Neural cell (in vitro differentiated cells): ENCODE results near the gene CLEC12A.

Experiments used
- CTCF ChIP-seq: fragments of 450-650 bp; IDR thresholded peaks from 2 replicates; pipeline ENCODE4 v1.5.1; 2014; ENCODE audit warnings: antibody characterized with exemption, mild to moderate bottlenecking, moderate library complexity; ENCODE audit not compliant: poor library complexity, severe bottlenecking
- EP300 ChIP-seq: fragments of 450-650 bp; conservative IDR thresholded peaks from 2 replicates; pipeline ENCODE4 v1.6.1; 2014; ENCODE audit warnings: antibody characterized with exemption, mild to moderate bottlenecking, moderate library complexity; ENCODE audit not compliant: poor library complexity, severe bottlenecking
- EZH2 ChIP-seq: fragments of 200-600, 300-800 bp; shearing (Covaris generic), sonication (generic); IDR thresholded peaks from 2 replicates; pipeline ENCODE4 v1.6.1; 2014; ENCODE audit warnings: antibody characterized with exemption, low read length, borderline replicate concordance, mild to moderate bottlenecking; ENCODE audit not compliant: insufficient read depth, poor library complexity, severe bottlenecking
- MXI1 ChIP-seq: fragments of 450-650 bp; conservative IDR thresholded peaks from 2 replicates; pipeline ENCODE4 v1.6.1; 2014; ENCODE audit warnings: antibody characterized with exemption, mild to moderate bottlenecking; ENCODE audit not compliant: poor library complexity, severe bottlenecking
- POLR2AphosphoS5 ChIP-seq: IDR thresholded peaks from 2 replicates; pipeline ENCODE4 v1.6.1; 2012
- RAD21 ChIP-seq: fragments of 450-650 bp; conservative IDR thresholded peaks from 2 replicates; pipeline ENCODE4 v1.6.1; 2014; ENCODE audit warnings: antibody characterized with exemption, mild to moderate bottlenecking, moderate library complexity
- SMC3 ChIP-seq: fragments of 450-650 bp; conservative IDR thresholded peaks from 2 replicates; pipeline ENCODE4 v1.6.1; 2014; ENCODE audit warnings: antibody characterized with exemption, mild to moderate bottlenecking, moderate library complexity; ENCODE audit not compliant: poor library complexity
- TAF1 ChIP-seq: IDR thresholded peaks from 2 replicates; pipeline ENCODE4 v1.6.1; 2012; ENCODE audit warnings: low read depth

GRCh38 chr12:10033783-10034545 lies 62.8 kb downstream of the CLEC12A start:
- peak; percentile 66 for TF ChIP-seq CTCF
- TF ChIP-seq POLR2AphosphoS5, result no peak
- TF ChIP-seq RAD21, result peak; percentile 69
- TF ChIP-seq TAF1, result no peak
- TF ChIP-seq EZH2, result no peak
- no peak for TF ChIP-seq MXI1
- TF ChIP-seq EP300, result no peak
- TF ChIP-seq SMC3, result peak; percentile 70
